ENCODE data around the gene PRR12.

DNA sequence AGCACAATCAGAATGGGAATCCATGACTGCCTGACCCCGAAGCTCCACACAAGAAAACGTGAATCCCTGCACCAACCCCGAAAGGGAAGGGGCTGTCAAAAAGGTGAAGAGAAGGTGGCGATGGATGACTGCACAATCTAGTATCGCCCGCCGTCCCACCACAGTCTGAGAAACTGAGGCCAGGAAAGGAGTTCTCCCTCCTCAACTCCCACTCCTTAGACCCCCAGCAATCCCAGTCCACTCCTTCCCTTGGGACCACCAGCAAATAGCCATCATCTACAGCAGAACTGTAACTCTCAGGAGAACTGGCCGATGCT, 11.1 kb upstream of the PRR12 start:
- TF ChIP-seq SREBF2 (CRISPR knock-in tag; IDR thresholded peaks at IDR 0.05), result no peak
- TF ChIP-seq MTA1 (IDR thresholded peaks at IDR 0.05; ENCODE audit: borderline replicate concordance), result no peak
- TF ChIP-seq, protein P1, sequence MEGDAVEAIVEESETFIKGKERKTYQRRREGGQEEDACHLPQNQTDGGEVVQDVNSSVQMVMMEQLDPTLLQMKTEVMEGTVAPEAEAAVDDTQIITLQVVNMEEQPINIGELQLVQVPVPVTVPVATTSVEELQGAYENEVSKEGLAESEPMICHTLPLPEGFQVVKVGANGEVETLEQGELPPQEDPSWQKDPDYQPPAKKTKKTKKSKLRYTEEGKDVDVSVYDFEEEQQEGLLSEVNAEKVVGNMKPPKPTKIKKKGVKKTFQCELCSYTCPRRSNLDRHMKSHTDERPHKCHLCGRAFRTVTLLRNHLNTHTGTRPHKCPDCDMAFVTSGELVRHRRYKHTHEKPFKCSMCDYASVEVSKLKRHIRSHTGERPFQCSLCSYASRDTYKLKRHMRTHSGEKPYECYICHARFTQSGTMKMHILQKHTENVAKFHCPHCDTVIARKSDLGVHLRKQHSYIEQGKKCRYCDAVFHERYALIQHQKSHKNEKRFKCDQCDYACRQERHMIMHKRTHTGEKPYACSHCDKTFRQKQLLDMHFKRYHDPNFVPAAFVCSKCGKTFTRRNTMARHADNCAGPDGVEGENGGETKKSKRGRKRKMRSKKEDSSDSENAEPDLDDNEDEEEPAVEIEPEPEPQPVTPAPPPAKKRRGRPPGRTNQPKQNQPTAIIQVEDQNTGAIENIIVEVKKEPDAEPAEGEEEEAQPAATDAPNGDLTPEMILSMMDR (IDR thresholded peaks at IDR 0.05 in 2 of 3, conservative IDR thresholded peaks at IDR 0.05 in 1 of 3; ENCODE audit: insufficient read depth in 2 of 3, low read depth in 1 of 3, low read length in 3 of 3), result no peak
- TF ChIP-seq SP2 (IDR thresholded peaks at IDR 0.05; ENCODE audit: extremely low read depth, low read depth, low read length, poor library complexity, severe bottlenecking), result no peak
- TF ChIP-seq EP300 (IDR thresholded peaks at IDR 0.05; ENCODE audit: low read length), result no peak

Measured in K562 (cell line).